GM12874 (cell line): ENCODE data around the gene OTOG.

Source experiments
- TF ChIP-seq, protein P1 (sequence below): IDR thresholded peaks from 2 replicates; pipeline ENCODE4 v1.5.1; 2011; ENCODE audit warnings: low read depth, mild to moderate bottlenecking, control low read depth, low read length, moderate library complexity; ENCODE audit not compliant: insufficient read depth

The OTOG gene

DNA sequence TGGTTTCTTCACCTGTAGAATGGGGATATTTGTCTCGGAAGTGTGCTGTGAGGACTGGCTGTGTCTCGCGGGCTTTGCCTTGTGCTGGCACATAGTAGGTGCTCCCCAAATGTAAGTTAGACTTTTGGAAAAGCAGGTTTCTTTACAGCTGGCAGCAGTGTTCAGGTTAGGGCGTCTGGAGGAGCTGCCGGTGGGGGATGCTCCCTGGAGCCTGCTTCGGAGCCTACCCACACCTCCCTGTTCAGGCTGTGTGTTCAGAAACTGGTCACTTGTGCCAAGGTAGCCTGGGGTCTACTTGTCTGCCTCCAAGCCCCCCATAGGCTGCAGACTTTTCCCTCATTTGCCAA, 60.0 kb downstream of the OTOG start:
- TF ChIP-seq, protein P1, sequence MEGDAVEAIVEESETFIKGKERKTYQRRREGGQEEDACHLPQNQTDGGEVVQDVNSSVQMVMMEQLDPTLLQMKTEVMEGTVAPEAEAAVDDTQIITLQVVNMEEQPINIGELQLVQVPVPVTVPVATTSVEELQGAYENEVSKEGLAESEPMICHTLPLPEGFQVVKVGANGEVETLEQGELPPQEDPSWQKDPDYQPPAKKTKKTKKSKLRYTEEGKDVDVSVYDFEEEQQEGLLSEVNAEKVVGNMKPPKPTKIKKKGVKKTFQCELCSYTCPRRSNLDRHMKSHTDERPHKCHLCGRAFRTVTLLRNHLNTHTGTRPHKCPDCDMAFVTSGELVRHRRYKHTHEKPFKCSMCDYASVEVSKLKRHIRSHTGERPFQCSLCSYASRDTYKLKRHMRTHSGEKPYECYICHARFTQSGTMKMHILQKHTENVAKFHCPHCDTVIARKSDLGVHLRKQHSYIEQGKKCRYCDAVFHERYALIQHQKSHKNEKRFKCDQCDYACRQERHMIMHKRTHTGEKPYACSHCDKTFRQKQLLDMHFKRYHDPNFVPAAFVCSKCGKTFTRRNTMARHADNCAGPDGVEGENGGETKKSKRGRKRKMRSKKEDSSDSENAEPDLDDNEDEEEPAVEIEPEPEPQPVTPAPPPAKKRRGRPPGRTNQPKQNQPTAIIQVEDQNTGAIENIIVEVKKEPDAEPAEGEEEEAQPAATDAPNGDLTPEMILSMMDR, result no peak

DNA sequence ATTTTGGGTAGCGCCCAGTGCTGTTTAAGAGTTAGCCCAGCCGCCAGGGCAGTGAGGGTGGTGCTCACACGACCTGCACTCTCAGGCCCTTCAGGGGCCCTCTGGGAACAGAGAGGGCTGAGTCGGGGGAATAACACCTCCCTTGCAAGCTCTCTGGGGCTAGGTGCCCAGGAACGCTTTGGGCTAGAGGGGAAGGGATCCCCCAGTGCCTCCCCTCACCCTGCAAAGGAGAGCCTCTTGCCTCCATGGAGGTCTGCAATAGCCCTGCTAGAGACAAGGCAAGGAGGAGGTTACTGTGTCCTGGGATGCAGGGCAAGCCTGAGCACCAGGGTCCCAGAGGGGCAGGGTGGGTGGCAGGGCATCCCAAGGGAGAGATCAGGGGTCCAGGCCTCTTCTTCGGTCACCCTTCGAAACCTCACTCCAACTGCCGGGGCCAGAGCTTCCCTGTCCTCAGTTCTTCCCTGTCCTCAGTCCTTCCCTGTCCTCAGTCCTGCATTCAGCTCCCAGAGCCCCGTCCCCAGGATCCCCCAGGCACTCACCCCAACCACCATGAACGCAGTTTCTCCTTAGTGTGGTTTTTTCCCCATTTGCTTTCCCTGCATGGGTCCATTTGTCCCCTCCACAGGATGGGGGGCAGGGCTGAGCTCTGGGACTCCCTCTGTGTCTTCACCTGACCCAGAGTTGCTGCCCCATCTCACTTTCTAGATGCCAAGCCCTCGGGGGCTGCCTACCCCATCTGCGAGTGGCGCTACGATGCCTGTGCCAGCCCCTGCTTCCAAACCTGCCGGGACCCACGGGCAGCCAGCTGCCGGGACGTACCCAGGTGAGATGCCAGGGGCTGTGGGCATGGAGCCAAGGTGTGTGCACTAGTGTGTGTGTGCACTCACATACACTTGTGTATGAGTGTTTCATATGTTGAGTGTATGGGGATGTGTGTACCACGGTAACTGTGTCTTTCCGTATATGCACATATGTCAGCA, 60.8 kb downstream of the OTOG start:
- TF ChIP-seq, protein P1, result no peak

DNA sequence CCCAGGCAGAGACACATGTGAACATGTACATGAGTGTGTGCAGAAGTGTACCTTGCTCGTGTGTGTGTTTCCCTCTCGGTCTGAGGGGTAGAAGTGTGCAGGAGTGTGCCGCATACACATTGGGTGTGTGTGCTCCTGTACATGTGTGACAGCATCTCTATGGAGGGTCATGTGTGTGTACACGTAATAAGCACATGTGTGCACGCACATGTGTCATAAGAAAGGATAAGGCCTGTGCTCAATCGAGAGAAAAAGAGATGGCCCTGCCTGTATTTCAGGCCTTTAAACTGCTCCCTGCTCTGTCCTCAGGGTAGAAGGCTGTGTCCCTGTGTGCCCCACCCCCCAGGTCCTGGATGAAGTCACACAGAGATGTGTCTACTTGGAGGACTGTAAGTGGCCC, 61.8 kb downstream of the OTOG start:
- TF ChIP-seq, protein P1, result no peak

DNA sequence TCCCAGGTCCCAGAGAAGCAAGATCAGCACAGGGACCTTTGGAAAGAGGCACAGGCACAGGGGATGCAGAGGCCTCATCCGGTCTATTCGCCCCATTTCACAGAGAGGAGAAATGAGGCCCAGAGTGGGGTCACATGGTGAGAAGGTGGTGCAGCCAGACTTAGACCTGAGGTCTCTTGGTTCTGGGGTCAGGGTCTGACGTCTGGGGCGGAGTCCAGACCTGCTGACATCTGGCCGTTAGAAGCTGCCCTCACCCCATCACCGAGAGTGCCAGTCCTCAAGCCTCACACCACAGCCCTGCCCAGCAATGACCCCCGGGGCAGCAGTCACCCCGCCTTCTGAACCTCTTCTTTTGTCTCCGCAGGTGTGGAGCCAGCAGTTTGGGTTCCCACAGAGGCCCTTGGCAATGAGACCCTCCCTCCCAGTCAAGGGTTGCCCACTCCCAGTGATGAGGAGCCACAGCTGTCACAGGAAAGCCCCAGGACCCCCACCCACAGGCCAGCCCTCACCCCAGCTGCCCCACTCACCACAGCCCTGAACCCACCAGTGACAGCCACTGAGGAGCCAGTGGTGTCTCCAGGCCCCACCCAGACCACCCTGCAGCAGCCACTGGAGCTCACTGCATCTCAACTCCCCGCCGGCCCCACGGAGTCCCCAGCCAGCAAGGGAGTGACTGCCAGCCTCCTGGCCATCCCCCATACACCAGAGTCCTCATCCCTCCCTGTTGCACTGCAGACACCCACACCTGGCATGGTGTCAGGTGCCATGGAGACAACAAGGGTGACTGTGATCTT, 62.4 kb downstream of the OTOG start:
- TF ChIP-seq, protein P1, result no peak

DNA sequence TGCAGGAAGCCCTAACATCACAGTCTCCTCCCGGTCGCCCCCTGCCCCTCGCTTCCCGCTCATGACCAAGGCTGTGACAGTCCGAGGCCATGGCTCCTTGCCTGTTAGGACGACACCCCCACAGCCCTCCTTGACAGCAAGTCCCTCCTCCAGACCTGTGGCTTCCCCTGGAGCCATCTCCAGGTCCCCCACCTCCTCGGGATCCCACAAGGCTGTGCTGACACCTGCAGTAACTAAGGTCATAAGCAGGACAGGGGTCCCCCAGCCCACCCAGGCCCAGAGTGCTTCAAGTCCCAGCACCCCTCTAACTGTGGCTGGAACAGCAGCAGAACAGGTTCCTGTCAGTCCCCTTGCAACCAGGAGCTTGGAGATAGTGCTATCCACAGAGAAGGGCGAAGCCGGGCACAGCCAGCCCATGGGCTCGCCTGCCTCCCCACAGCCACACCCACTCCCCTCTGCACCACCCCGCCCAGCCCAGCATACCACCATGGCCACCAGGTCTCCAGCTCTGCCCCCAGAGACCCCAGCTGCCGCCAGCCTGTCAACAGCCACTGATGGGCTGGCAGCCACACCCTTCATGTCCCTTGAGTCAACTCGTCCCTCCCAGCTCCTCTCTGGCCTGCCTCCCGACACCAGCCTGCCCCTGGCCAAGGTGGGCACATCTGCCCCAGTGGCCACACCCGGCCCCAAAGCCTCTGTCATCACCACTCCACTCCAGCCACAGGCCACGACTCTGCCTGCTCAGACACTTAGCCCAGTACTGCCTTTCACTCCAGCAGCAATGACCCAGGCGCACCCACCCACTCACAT, 63.2 kb downstream of the OTOG start:
- TF ChIP-seq, protein P1, result no peak

DNA sequence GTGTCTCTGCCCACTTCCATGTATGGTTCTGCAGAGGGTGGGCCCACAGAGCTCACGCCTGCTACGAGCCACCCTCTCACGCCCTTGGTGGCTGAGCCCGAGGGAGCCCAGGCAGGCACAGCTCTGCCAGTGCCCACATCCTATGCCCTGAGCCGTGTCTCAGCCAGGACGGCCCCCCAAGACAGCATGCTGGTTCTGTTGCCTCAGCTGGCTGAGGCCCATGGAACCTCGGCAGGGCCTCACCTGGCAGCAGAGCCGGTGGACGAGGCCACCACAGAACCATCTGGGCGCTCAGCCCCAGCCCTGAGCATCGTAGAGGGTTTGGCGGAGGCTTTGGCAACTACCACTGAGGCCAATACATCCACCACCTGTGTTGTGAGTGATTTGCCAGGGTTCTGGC, 64.0 kb downstream of the OTOG start:
- TF ChIP-seq, protein P1, result no peak

DNA sequence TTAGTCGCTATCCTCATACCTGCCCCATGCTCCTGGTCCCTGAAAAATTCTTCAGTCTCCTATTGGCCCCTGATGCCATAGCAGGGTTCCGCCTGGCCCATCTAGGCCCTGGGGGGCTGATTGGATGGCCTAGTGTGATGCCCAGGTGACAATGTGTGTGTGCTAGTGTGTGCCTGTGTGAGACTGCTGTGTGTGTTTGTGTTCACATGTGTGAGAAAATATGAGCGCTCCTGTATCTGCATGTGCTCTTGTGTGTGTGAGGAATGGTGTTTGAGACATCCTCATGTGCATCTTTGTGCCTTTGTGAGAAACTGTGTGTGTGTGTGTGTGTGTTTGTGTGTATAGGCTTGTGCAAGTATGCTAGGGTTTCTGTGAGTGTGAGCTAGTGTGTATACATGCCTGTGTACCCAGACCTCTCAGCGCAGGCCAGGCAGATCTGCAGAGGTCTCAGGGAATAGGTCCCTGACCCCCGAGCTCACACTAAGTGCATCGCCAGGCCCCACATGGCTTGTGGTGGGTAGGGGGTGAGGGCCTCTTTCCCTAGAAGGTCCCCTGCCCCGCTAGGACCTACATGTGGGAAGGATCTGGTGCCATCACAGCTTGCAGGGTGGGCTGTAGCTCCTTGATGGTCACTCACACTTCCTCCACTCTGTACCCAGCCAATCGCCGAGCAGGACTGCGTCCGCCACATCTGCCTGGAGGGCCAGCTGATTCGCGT, 64.6 kb downstream of the OTOG start:
- TF ChIP-seq, protein P1, result no peak
